H1 (cell line): ENCODE results near the gene RALGAPA1. TPM values are rescaled to one million over a fixed set of nuclear protein-coding genes. Genes with fewer than 3 reads are reported as not detected.

Experiments used
- CTCF ChIA-PET: fragments of 300-600 bp; sonication (Branson Sonifier 250); formaldehyde crosslinking; loops from one replicate; lab custom pipeline; 2021; ENCODE audit not compliant: partially characterized antibody; lab: Charles Lee
- POLR2A ChIA-PET: fragments of 300-600 bp; sonication (Branson Sonifier 250); formaldehyde crosslinking; loops from one replicate; lab custom pipeline; 2021; ENCODE audit warnings: inconsistent platforms; ENCODE audit not compliant: partially characterized antibody; lab: Charles Lee
- DNase-seq, 2 experiments: peaks; one replicate each; pipeline versions ENCODE4 v3.0.0 to v3.0.0-alpha.2; 2010 to 2022; ENCODE audit warnings: low spot score in 2 of 2, low read depth in 1 of 2, mixed read lengths in 1 of 2
- FAIRE-seq: peaks from 2 replicates; lab custom pipeline; 2011; peaks lifted over from hg19 to GRCh38; lab: Jason Lieb, UNC
- H2AFZ ChIP-seq: 2 replicates; pipeline ENCODE4 v1.8.1; 2012; ENCODE audit warnings: low read length, inconsistent platforms
- H2AK5ac ChIP-seq: 2 replicates; pipeline ENCODE4 v1.6.1; 2013; ENCODE audit warnings: low read depth, low read length
- H2BK120ac ChIP-seq: replicated peaks from 2 replicates; pipeline ENCODE3; 2013; ENCODE audit warnings: low read depth, low read length, inconsistent platforms
- H2BK12ac ChIP-seq: 2 replicates; pipeline ENCODE4 v1.6.1; 2013; ENCODE audit warnings: low read depth, low read length
- H2BK15ac ChIP-seq: 2 replicates; pipeline ENCODE4 v1.6.1; 2013; ENCODE audit warnings: low read length
- H2BK20ac ChIP-seq: 2 replicates; pipeline ENCODE4 v1.6.1; 2013; ENCODE audit warnings: low read length
- H2BK5ac ChIP-seq: 2 replicates; pipeline ENCODE4 v1.6.1; 2013; ENCODE audit warnings: low read depth, low read length
- H3K14ac ChIP-seq: 2 replicates; pipeline ENCODE4 v1.6.1; 2013; ENCODE audit warnings: inconsistent platforms; ENCODE audit not compliant: insufficient read length
- H3K18ac ChIP-seq: 2 replicates; pipeline ENCODE4 v1.6.1; 2013; ENCODE audit warnings: low read length; ENCODE audit errors: extremely low read depth
- H3K23ac ChIP-seq: 2 replicates; pipeline ENCODE4 v1.6.1; 2013; ENCODE audit warnings: inconsistent platforms; ENCODE audit not compliant: insufficient read length
- H3K23me2 ChIP-seq: 2 replicates; pipeline ENCODE4 v1.6.1; 2013; ENCODE audit warnings: low read depth, low read length
- H3K27ac ChIP-seq: 2 replicates; pipeline ENCODE4 v1.6.1; 2011; ENCODE audit warnings: low read depth, low read length, inconsistent platforms
- H3K27me3 ChIP-seq, 4 experiments: replicated peaks in 1 of 4; 1 replicate in 1 of 4; 2 replicates in 3 of 4; pipeline versions ENCODE4 v1.6.1 to v1.8.1; 2011 to 2013; ENCODE audit warnings: low read length in 3 of 4, mild to moderate bottlenecking in 3 of 4, inconsistent platforms in 2 of 4, mixed read lengths in 2 of 4, moderate library complexity in 1 of 4; ENCODE audit not compliant: control insufficient read depth in 3 of 4, insufficient read depth in 3 of 4; ENCODE audit errors: extremely low read depth in 1 of 4
- H3K36me3 ChIP-seq, 4 experiments: 2 replicates each; pipeline versions ENCODE4 v1.6.1 to v1.8.1; 2011 to 2013; ENCODE audit warnings: mild to moderate bottlenecking in 4 of 4, low read length in 3 of 4, moderate library complexity in 2 of 4, control low read depth in 1 of 4, inconsistent platforms in 1 of 4; ENCODE audit not compliant: insufficient read depth in 4 of 4, control insufficient read depth in 2 of 4
- H3K4ac ChIP-seq: replicated peaks from 2 replicates; pipeline ENCODE3; 2013; ENCODE audit warnings: low read length, low read depth, mixed read lengths, inconsistent platforms; ENCODE audit not compliant: insufficient read length
- H3K4me1 ChIP-seq, 4 experiments: replicated peaks in 1 of 4; 1 replicate in 1 of 4; 2 replicates in 3 of 4; pipeline versions ENCODE4 v1.6.1 to v1.8.1; 2011 to 2013; ENCODE audit warnings: low read length in 3 of 4, inconsistent platforms in 2 of 4, mixed read lengths in 1 of 4; ENCODE audit not compliant: insufficient read depth in 4 of 4, control insufficient read depth in 3 of 4
- H3K4me2 ChIP-seq, 2 experiments: 2 replicates each; pipeline versions ENCODE4 v1.6.1 to v1.8.1; 2011 to 2013; ENCODE audit warnings: low read depth in 2 of 2, low read length in 2 of 2, control low read depth in 1 of 2, inconsistent platforms in 1 of 2, mild to moderate bottlenecking in 1 of 2; ENCODE audit not compliant: insufficient read depth in 1 of 2
- H3K4me3 ChIP-seq, 4 experiments: fragments of 200-600, 300-600 bp in 1 of 4; sonication (generic), shearing (Covaris generic), sonication (Bioruptor Twin) in 1 of 4; 2 replicates each; pipeline versions ENCODE4 v1.5.1 to v1.8.1; 2011 to 2016; ENCODE audit warnings: low read length in 4 of 4, low read depth in 3 of 4, control low read depth in 2 of 4, inconsistent platforms in 2 of 4, mild to moderate bottlenecking in 2 of 4, mixed read lengths in 1 of 4, moderate library complexity in 1 of 4; ENCODE audit not compliant: insufficient read depth in 2 of 4; ENCODE audit errors: extremely low read depth in 1 of 4
- H3K56ac ChIP-seq: replicated peaks from 2 replicates; pipeline ENCODE3; 2013; ENCODE audit warnings: low read depth, mild to moderate bottlenecking, mixed read lengths, low read length, inconsistent platforms; ENCODE audit not compliant: insufficient read length
- H3K79me1 ChIP-seq: 2 replicates; pipeline ENCODE4 v1.6.1; 2013; ENCODE audit warnings: low read depth, low read length, control low read depth
- H3K79me2 ChIP-seq, 2 experiments: 2 replicates each; pipeline versions ENCODE4 v1.6.1 to v1.8.1; 2012 to 2013; ENCODE audit warnings: low read length in 2 of 2, mild to moderate bottlenecking in 2 of 2, inconsistent platforms in 1 of 2; ENCODE audit not compliant: insufficient read depth in 2 of 2, control insufficient read depth in 1 of 2
- H3K9ac ChIP-seq, 4 experiments: replicated peaks in 1 of 4; 1 replicate in 1 of 4; 2 replicates in 3 of 4; pipeline versions ENCODE4 v1.6.1 to v1.8.1; 2011 to 2013; ENCODE audit warnings: low read depth in 3 of 4, low read length in 3 of 4, control low read depth in 2 of 4, mild to moderate bottlenecking in 2 of 4, moderate library complexity in 2 of 4, inconsistent platforms in 1 of 4; ENCODE audit errors: extremely low read depth in 1 of 4
- H3K9me3 ChIP-seq, 2 experiments: 2 replicates each; pipeline versions ENCODE4 v1.6.1 to v1.8.1; 2012 to 2013; ENCODE audit warnings: mild to moderate bottlenecking in 2 of 2, moderate library complexity in 2 of 2, control low read depth in 1 of 2, inconsistent platforms in 1 of 2, low read depth in 1 of 2, low read length in 1 of 2, mixed read lengths in 1 of 2; ENCODE audit not compliant: insufficient read depth in 2 of 2
- H4K20me1 ChIP-seq, 2 experiments: replicated peaks in 1 of 2; 2 replicates each; pipeline versions ENCODE3 to v1.8.1; 2011 to 2013; ENCODE audit warnings: inconsistent platforms in 2 of 2, low read length in 2 of 2, mild to moderate bottlenecking in 1 of 2; ENCODE audit not compliant: insufficient read depth in 2 of 2, control insufficient read depth in 1 of 2
- H4K5ac ChIP-seq: 2 replicates; pipeline ENCODE4 v1.6.1; 2013; ENCODE audit warnings: low read length, low read depth, mixed read lengths, inconsistent platforms; ENCODE audit not compliant: insufficient read length
- H4K8ac ChIP-seq: 2 replicates; pipeline ENCODE4 v1.8.0; 2013; ENCODE audit warnings: mild to moderate bottlenecking, moderate library complexity, low read length, inconsistent platforms; ENCODE audit not compliant: insufficient read depth; ENCODE audit errors: extremely low read depth
- H4K91ac ChIP-seq: replicated peaks from 2 replicates; pipeline ENCODE3; 2013; ENCODE audit warnings: low read length, mixed read lengths, inconsistent platforms; ENCODE audit not compliant: insufficient read length
- BRCA1 ChIP-seq: IDR thresholded peaks from 2 replicates; pipeline ENCODE4 v1.6.1; 2012; ENCODE audit warnings: low read depth, low read length, improper control_type of control experiment
- CHD1 ChIP-seq: IDR thresholded peaks from 2 replicates; pipeline ENCODE4 v1.6.1; 2012; ENCODE audit warnings: low read depth, low read length, improper control_type of control experiment
- EP300 ChIP-seq, 2 experiments: IDR thresholded peaks; 1 replicate in 1 of 2; 2 replicates in 1 of 2; pipeline ENCODE4 v1.6.1; 2011 to 2012; ENCODE audit warnings: low read depth in 2 of 2, low read length in 2 of 2, mild to moderate bottlenecking in 2 of 2, borderline replicate concordance in 1 of 2, inconsistent platforms in 1 of 2, moderate library complexity in 1 of 2
- NRF1 ChIP-seq: IDR thresholded peaks from 2 replicates; pipeline ENCODE4 v1.6.1; 2011; ENCODE audit warnings: mild to moderate bottlenecking, low read depth, low read length, improper control_type of control experiment
- SIN3A ChIP-seq, 2 experiments: IDR thresholded peaks in 1 of 2; conservative IDR thresholded peaks in 1 of 2; 2 replicates each; pipeline ENCODE4 v1.6.1; 2011 to 2012; ENCODE audit warnings: low read length in 2 of 2, improper control_type of control experiment in 1 of 2, low read depth in 1 of 2, mild to moderate bottlenecking in 1 of 2
- SIRT6 ChIP-seq: IDR thresholded peaks from one replicate; pipeline ENCODE4 v1.7.1; 2012; ENCODE audit warnings: low read length, inconsistent platforms
- TEAD4 ChIP-seq: IDR thresholded peaks from 2 replicates; pipeline ENCODE4 v1.6.1; 2012; ENCODE audit warnings: low read depth, low read length, inconsistent platforms, mixed read lengths
- WGBS, 2 experiments: shearing (Covaris generic) in 1 of 2; methylation state at CpG; one replicate each; pipeline versions ENCODE4 v1.1.6 to v1.1.7; 2013 to 2015; ENCODE audit warnings: low lambda C conversion rate in 2 of 2, mixed read lengths in 2 of 2, inconsistent platforms in 1 of 2, low coverage in 1 of 2, missing lambda C conversion rate in 1 of 2; ENCODE audit not compliant: insufficient replicate concordance in 2 of 2, insufficient coverage in 1 of 2, insufficient read length in 1 of 2; ENCODE audit errors: extremely low coverage in 1 of 2, missing lambda C conversion rate in 1 of 2; 5-methylcytosine and 5-hydroxymethylcytosine counted together
- polyA plus RNA-seq, 7 experiments: library from polyadenylated mRNA; depleted of rRNA in 3 of 7; stranded (reverse) in 5 of 7; unstranded in 2 of 7; fragments of >200 nt in 5 of 7; fragments of 200-250 nt in 2 of 7; gene quantifications; 1 replicate in 5 of 7; 2 replicates in 1 of 7; 4 replicates in 1 of 7; pipeline versions ENCODE4 v1.2.1 to v1.2.3, GENCODE V29; 2011 to 2013; ENCODE audit warnings: missing spikeins in 2 of 7, mixed read lengths in 2 of 7
- total RNA-seq: library from RNA; stranded (reverse); fragmentation: NEBNext Ultra II Directional; extraction: Animal tissue kit (Norgen Biotek cat#: 25700); gene quantifications from 2 replicates; pipeline ENCODE4 v1.2.1, GENCODE V29; 2021

RALGAPA1 gene
- total and polyA plus RNA-seq, 2 of the 8 experiments (the other 6 are each of a cell fraction or from before 2014, with no cell fraction given) = 4.2 to 26.7 TPM

- Histone ChIP-seq H3K27ac (no peak overlapping the region), H3K4me3 (no peak overlapping the region), H2BK20ac (no peak overlapping the region), H4K8ac (no peak overlapping the region), H2AK5ac (no peak overlapping the region), H3K36me3 (peaks cover 0 to 8% (median 0%) of the 10 kb centered on the region in 4 experiments; a peak in 3 of 8 replicates), H3K9ac (no peak overlapping the region), H3K18ac (no peak overlapping the region), H3K23me2 (no peaks in the 10 kb centered on the region), H3K14ac (no peak overlapping the region), H3K27me3 (no peaks in the 10 kb centered on the region), H2BK12ac (no peak overlapping the region), H3K79me1 (no peaks in the 10 kb centered on the region), H2BK5ac (no peak overlapping the region), H3K56ac (no peak overlapping the region), H3K4ac (no peak overlapping the region), H2BK15ac (no peak overlapping the region), H2AFZ (no peak overlapping the region), H3K79me2 (no peaks in the 10 kb centered on the region), H3K4me1 (no peaks in the 10 kb centered on the region), H4K5ac (no peak overlapping the region), H3K23ac (no peak overlapping the region), H4K20me1 (no peaks in the 10 kb centered on the region), H3K9me3 (no peaks in the 10 kb centered on the region), H3K4me2 (no peak overlapping the region), H2BK120ac (no peak overlapping the region), H4K91ac (no peak overlapping the region)
- TF ChIP-seq SIRT6 (no peak), CHD1 (no peak), BRCA1 (no peak), EP300 (IDR thresholded peaks at IDR 0.05; ENCODE audit: borderline replicate concordance in 1 of 2, low read depth in 2 of 2, low read length in 2 of 2) (no peak), NRF1 (no peak), SIN3A (conservative IDR thresholded peaks at IDR 0.05 in 1 of 2, IDR thresholded peaks at IDR 0.05 in 1 of 2; ENCODE audit: low read depth in 1 of 2, low read length in 2 of 2) (no peak), TEAD4 (no peak)
- no peak for DNase-seq
- 94% methylated on average over 3 of the region's 3 CpGs; no CpG with 5 or more reads in 1 of the 2 experiments for WGBS, 2 experiments
- POLR2A ChIA-PET = no interaction called here
- FAIRE-seq = no peak
- CTCF ChIA-PET = interaction anchor here (0.6 to 1.1 kb wide), 3 partner anchors 61 to 271 kb away, joined by 3 read pairs; no protein-coding TSS in a partner anchor
Measured at GRCh38 chr14:35758523-35759129, 50.5 kb downstream of the RALGAPA1 start.
